ENCODE measurements around the gene EIF3A.
A peak's percentile ranks its signal among the peaks of the same experiment; 100 is the strongest.
"Not testable (repeated sequence)": the region's sequence is repeated elsewhere in the genome, so short reads cannot be mapped to it uniquely, and the experiment has no call there.

The EIF3A gene

DNA sequence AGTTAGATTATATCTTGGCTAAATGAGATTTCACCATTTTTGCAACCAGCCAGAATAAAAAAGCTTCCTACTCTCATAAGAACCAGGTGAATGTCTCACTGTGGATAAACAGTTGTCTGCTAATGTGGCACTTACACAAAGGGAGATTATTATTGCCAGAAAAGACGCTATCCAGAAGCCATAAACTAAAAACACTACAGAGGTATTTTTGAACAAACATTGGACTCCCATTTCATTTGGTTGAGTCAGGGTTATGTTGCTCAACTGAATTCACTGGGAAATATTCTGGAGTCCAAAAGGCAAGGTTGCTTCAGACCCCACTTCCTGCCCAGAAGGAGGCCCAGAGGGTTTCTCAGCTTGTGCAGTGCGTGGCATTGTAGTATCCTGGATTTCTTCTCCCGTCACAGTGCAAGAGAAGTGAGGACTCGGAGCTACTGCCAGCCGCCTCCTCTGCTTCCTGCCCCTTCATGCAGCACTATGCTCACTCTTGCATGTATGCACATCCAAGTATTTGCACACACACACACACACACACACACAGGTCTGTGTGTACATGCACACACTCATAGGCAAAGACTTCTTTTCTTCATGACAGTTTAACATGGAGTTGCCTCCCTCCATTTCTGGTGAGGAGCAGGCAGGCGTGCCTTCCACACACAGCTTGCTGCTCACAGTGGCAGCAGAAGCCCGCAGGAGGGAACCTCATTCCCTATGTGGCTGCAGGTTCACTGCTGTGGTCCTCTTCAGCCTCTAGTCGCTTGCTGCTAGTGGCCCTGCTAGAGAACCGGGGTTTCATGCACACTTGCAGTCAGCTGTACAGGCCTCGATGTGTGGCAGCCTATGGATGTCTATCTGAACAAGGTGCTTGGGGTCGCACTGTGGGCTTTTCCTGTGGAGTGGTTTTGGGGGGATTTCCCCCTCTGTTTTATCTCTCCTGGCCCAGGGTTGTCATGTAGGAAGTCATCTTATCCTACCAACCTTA is 33.4 kb upstream of the EIF3A start:
- no CpG with 5 or more reads among the region's 11 CpGs for WGBS (ENCODE audit: insufficient coverage, insufficient read length)
- Histone ChIP-seq H3K4me3 (ENCODE audit: low read length) (no peak overlapping the region), H3K4me1 (ENCODE audit: control insufficient read depth, insufficient read depth, low read length) (no peaks in the 10 kb centered on the region)

DNA sequence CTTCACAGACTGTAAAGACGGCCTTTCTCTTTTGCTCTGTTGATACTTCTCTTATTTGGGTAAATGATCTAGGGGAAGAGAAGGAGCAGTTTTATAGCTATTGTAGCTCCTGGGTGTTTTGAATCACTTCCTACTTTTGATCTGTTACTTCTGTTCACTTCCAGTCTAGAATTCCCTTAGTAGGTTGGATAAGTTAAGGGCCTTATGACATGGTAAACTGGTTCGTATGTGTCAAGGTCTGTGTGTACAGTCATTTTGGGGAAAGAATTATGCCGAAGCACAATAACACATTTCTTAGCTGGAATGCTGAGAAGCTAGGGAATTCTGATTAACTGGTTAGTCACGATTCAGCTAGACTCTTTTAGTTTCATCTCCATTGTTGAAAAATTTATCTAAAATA is 31.4 kb upstream of the EIF3A start:
- no peaks in the 10 kb centered on the region for H3K9me3 ChIP-seq (ENCODE audit: control insufficient read depth, insufficient read depth, low read length)
- H3K36me3 ChIP-seq (ENCODE audit: control insufficient read depth, insufficient read depth, low read length), result peaks cover 10% of the 10 kb centered on the region; the same call in 1 of the 2 replicates
- H3K27ac ChIP-seq (ENCODE audit: low read length), result no peak overlapping the region
- no peaks in the 10 kb centered on the region for H3K4me1 ChIP-seq (ENCODE audit: control insufficient read depth, insufficient read depth, low read length)
- no peak for DNase-seq (ENCODE audit: low read depth, low spot score)
- whole genome bisulfite sequencing (ENCODE audit: insufficient coverage, insufficient read length), result no CpG with 5 or more reads among the region's 4 CpGs
- no peak overlapping the region for H3K4me3 ChIP-seq (ENCODE audit: low read length)
- no peaks in the 10 kb centered on the region for H3K27me3 ChIP-seq (ENCODE audit: control insufficient read depth, insufficient read depth, low read length)

More for the DNA sequence above, 33.4 kb upstream of the EIF3A start:
- H3K9me3 ChIP-seq (ENCODE audit: control insufficient read depth, insufficient read depth, low read length), result no peaks in the 10 kb centered on the region
- no peak for DNase-seq (ENCODE audit: low read depth, low spot score)
- peaks cover 17% of the 10 kb centered on the region; the same call in 1 of the 2 replicates for H3K36me3 ChIP-seq (ENCODE audit: control insufficient read depth, insufficient read depth, low read length)
- no peak overlapping the region for H3K27ac ChIP-seq (ENCODE audit: low read length)
- no peaks in the 10 kb centered on the region for H3K27me3 ChIP-seq (ENCODE audit: control insufficient read depth, insufficient read depth, low read length)

DNA sequence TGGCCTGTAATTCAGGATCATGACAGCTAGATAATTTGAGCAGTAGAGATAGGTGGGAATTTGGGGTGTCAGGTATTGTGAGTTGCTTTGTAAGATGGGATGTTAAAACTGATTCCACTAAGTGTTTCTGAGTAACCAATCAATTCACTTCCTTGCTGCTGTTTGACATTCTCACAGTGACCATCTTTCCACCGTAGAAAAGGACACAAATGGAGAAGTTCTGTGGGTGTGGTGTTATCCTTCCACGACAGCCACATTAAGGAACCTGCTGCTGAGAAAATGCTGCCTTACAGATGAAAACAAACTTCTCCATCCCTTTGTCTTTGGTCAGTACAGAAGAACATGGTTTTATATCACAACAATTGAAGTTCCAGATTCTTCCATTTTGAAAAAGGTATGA is 27.2 kb upstream of the EIF3A start:
- not testable (repeated sequence) for H3K27ac ChIP-seq (ENCODE audit: low read length); H3K9me3 ChIP-seq (ENCODE audit: control insufficient read depth, insufficient read depth, low read length); H3K4me1 ChIP-seq (ENCODE audit: control insufficient read depth, insufficient read depth, low read length); DNase-seq (ENCODE audit: low read depth, low spot score); H3K27me3 ChIP-seq (ENCODE audit: control insufficient read depth, insufficient read depth, low read length); H3K4me3 ChIP-seq (ENCODE audit: low read length); H3K36me3 ChIP-seq (ENCODE audit: control insufficient read depth, insufficient read depth, low read length)
- no CpG with 5 or more reads among the region's 2 CpGs for WGBS (ENCODE audit: insufficient coverage, insufficient read length)

DNA sequence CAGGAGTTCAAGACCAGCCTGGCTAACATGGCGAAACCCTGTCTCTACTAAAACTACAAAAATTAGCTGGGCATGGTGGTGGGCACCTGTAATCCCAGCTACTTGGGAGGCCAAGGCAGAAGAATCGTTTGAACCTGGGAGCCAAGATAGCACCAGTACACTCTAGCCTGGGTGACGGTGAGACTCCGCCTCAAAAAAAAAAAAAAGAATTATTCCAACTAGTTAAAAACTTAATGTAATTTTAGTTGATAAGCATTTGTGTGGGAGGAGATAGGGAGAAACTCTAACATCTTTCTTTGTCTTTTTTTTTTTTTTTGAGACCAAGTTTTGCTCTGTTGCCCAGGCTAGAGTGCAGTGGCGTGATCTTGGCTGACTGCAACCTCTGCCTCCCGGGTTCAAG is 26.5 kb upstream of the EIF3A start:
- not testable (repeated sequence) for H3K27me3 ChIP-seq (ENCODE audit: control insufficient read depth, insufficient read depth, low read length); DNase-seq (ENCODE audit: low read depth, low spot score); H3K36me3 ChIP-seq (ENCODE audit: control insufficient read depth, insufficient read depth, low read length); H3K27ac ChIP-seq (ENCODE audit: low read length); H3K4me1 ChIP-seq (ENCODE audit: control insufficient read depth, insufficient read depth, low read length); H3K9me3 ChIP-seq (ENCODE audit: control insufficient read depth, insufficient read depth, low read length); H3K4me3 ChIP-seq (ENCODE audit: low read length)
- WGBS (ENCODE audit: insufficient coverage, insufficient read length), result no CpG with 5 or more reads among the region's 6 CpGs

DNA sequence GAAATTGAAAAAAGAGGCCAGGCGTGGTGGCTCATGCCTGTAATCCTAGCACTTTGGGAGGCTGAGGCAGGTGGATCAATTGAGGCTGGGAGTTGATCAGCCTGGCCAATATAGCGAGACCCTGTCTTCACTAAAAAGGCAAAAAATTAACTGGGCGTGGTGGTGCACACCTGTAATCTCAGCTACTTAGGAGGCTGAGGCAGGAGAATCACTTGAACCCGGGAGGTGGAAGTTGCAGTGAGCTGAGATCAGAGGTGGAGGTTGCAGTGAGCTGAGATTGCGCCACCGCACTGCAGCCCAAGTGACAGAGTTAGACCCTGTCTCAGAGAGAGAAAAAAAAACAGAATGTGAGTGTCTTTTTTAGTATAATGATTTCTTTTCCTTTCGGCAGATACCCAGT is 25.3 kb upstream of the EIF3A start:
- not testable (repeated sequence) for H3K4me3 ChIP-seq (ENCODE audit: low read length); H3K27me3 ChIP-seq (ENCODE audit: control insufficient read depth, insufficient read depth, low read length); DNase-seq (ENCODE audit: low read depth, low spot score); H3K9me3 ChIP-seq (ENCODE audit: control insufficient read depth, insufficient read depth, low read length); H3K36me3 ChIP-seq (ENCODE audit: control insufficient read depth, insufficient read depth, low read length); H3K4me1 ChIP-seq (ENCODE audit: control insufficient read depth, insufficient read depth, low read length); H3K27ac ChIP-seq (ENCODE audit: low read length)
- no CpG with 5 or more reads among the region's 7 CpGs for WGBS (ENCODE audit: insufficient coverage, insufficient read length)

DNA sequence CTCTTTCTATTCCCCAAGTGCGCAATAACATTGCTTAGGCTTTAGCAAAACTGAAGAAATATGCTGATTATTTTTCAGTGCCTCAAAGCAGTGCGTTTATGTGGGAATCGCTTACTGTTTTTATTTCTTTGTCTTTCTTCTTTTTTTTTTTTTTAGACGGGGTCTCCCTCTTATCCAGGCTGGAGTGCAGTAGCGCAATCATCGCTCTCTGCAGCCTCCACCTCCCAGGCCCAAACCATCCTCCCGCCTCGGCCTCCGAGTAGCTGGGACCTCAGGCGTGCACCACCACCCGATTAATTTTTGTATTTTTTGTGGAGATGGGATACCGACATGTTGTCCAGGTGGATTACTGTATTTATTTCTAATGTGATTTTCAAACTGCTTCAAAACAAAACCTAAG is 24.5 kb upstream of the EIF3A start:
- Histone ChIP-seq H3K27me3 (ENCODE audit: control insufficient read depth, insufficient read depth, low read length) (no peaks in the 10 kb centered on the region), H3K36me3 (ENCODE audit: control insufficient read depth, insufficient read depth, low read length) (no peaks in the 10 kb centered on the region; the same call in 1 of the 2 replicates), H3K4me1 (ENCODE audit: control insufficient read depth, insufficient read depth, low read length) (no peaks in the 10 kb centered on the region), H3K27ac (ENCODE audit: low read length) (no peak overlapping the region), H3K4me3 (ENCODE audit: low read length) (peak overlapping the region; percentile 99; the same call in 1 of the 2 replicates), H3K9me3 (ENCODE audit: control insufficient read depth, insufficient read depth, low read length) (no peaks in the 10 kb centered on the region)
- no peak for DNase-seq (ENCODE audit: low read depth, low spot score)
- WGBS (ENCODE audit: insufficient coverage, insufficient read length), result no CpG with 5 or more reads among the region's 12 CpGs

DNA sequence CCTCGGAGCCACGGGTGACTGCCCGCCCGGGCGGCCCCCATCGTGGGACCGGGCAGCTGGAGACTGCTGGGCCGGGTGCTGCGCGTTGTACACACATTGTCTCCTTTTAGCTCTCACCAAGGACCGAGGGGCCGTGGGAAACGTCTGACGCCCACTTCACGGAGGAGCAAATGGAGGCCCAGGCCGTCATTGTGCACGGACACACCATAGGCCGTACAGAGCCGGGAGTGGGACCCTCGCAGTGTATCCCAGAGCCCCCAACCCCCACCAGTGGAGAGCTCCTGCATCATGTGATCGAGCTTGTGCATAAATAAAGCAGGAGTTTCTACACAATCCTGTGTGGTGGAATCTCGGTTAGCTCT is 24.0 kb upstream of the EIF3A start:
- Histone ChIP-seq H3K4me1 (ENCODE audit: control insufficient read depth, insufficient read depth, low read length) (no peaks in the 10 kb centered on the region), H3K9me3 (ENCODE audit: control insufficient read depth, insufficient read depth, low read length) (no peaks in the 10 kb centered on the region), H3K4me3 (ENCODE audit: low read length) (peak overlapping the region; percentile 99), H3K27ac (ENCODE audit: low read length) (no peak overlapping the region), H3K27me3 (ENCODE audit: control insufficient read depth, insufficient read depth, low read length) (no peaks in the 10 kb centered on the region), H3K36me3 (ENCODE audit: control insufficient read depth, insufficient read depth, low read length) (no peaks in the 10 kb centered on the region; the same call in 1 of the 2 replicates)
- no CpG with 5 or more reads among the region's 22 CpGs for WGBS (ENCODE audit: insufficient coverage, insufficient read length)
- no peak for DNase-seq (ENCODE audit: low read depth, low spot score)

DNA sequence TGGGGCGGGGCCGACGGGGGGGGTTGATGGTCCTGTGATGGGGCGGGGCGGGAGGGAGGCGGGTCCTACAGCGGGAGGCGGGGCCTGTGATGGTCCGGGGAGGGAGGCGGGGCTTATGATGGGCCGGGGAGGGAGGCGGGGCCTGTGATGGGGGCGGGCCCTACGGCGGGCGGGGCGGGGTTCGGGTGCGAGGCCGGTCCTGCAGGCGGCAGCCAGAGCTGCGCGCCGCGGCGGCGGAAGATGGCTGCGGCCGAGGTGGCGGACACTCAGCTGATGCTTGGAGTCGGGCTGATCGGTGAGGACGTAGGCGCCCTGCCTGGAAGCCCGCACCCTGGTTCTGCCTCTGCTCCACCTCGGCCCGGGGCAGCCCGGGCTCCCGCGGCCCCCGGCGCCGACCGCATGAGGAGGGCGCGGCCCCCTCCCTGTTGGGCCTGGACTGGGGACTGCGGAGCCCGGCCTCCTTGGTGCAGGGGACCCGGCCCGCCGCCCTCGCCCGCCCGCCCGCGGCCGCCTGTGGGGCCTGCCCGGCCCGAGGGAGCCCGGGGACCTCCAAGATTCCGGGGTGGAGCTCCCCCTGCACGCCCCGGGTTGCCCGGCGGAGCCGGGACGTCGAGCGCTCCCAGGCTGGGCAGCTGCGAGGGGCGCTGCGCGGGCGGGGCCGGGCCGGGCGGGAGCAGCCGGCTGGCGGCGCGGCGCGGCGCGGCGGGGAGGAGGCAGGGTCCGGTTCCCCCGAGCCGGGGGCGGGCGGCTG is 23.5 kb upstream of the EIF3A start, which contains the start of gene DENND10:
Gene DENND10, plus strand, starts transcription at position 211 of the 751 bp plus-strand sequence. Its CDS starts 30 bp downstream, at position 241.
- DNase-seq (ENCODE audit: low read depth, low spot score), result no peak
- no peaks in the 10 kb centered on the region; the same call in 1 of the 2 replicates for H3K36me3 ChIP-seq (ENCODE audit: control insufficient read depth, insufficient read depth, low read length)
- H3K4me1 ChIP-seq (ENCODE audit: control insufficient read depth, insufficient read depth, low read length), result no peaks in the 10 kb centered on the region
- H3K4me3 ChIP-seq (ENCODE audit: low read length), result peak within 1 kb of the TSS; percentile 99
- no peaks in the 10 kb centered on the region for H3K9me3 ChIP-seq (ENCODE audit: control insufficient read depth, insufficient read depth, low read length)
- no peak within 1 kb of the TSS for H3K27ac ChIP-seq (ENCODE audit: low read length)
- no peaks in the 10 kb centered on the region for H3K27me3 ChIP-seq (ENCODE audit: control insufficient read depth, insufficient read depth, low read length)
- WGBS (ENCODE audit: insufficient coverage, insufficient read length), result no CpG with 5 or more reads among the region's 91 CpGs

DNA sequence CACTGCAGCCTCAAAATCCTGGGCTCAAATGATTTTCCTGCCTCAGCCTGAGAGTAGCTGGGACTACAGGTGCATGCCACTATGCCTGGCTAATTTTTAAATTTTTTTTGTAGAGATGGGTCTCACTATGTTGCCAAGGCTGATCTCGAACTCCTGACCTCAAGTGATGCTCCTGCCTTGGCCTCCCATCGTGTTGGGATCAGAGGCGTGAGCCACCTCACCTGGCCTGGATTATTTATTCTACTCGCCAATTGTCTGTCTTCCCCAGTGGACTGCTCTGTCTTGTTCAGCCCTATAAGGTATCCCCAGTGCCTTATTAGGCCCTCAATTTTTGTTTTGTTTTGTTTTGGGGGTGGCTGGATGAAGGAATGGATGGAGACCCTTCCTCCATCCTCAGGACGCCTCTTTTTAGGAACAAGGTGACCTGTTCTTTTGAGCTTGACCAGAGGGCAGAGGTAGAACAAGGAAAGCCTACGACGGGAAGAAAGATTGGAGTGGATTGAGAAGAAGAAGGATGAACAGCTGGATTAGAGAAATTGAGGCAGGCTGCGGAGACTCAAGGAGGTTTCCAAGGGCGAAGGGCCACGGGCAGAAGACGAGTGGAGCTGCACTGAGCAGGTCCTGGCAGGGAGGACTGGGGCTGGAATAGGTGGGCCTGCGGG is 22.8 kb upstream of the EIF3A start:
- DNase-seq (ENCODE audit: low read depth, low spot score), result no peak
- no peaks in the 10 kb centered on the region for H3K9me3 ChIP-seq (ENCODE audit: control insufficient read depth, insufficient read depth, low read length)
- WGBS (ENCODE audit: insufficient coverage, insufficient read length), result no CpG with 5 or more reads among the region's 12 CpGs
- no peak overlapping the region for H3K4me3 ChIP-seq (ENCODE audit: low read length)
- H3K27ac ChIP-seq (ENCODE audit: low read length), result no peak overlapping the region
- no peaks in the 10 kb centered on the region; the same call in 1 of the 2 replicates for H3K36me3 ChIP-seq (ENCODE audit: control insufficient read depth, insufficient read depth, low read length)
- H3K27me3 ChIP-seq (ENCODE audit: control insufficient read depth, insufficient read depth, low read length), result no peaks in the 10 kb centered on the region
- no peaks in the 10 kb centered on the region for H3K4me1 ChIP-seq (ENCODE audit: control insufficient read depth, insufficient read depth, low read length)

Measured in iPS DF 6.9 (cell line).